Lung (tissue), 12 donors: ENCODE measurements around the gene UTS2R. TPM values are rescaled to one million over a fixed set of nuclear protein-coding genes. Genes with fewer than 3 reads are reported as not detected.

Source experiments
- ATAC-seq: fragments of 200-7000 bp; cut with Tn5 transposase; one replicate; pipeline ENCODE4 v1.9.1; 2020; ENCODE audit warnings: moderate number of reproducible peaks; ENCODE audit not compliant: insufficient read depth, low FRiP score
- DNase-seq, 3 donors: peaks; one replicate each; pipeline ENCODE4 v3.0.0-alpha.2; 2013 to 2017
- H3K27ac ChIP-seq, 2 donors: one replicate each; pipeline ENCODE4 v1.5.1; 2013; ENCODE audit warnings: mild to moderate bottlenecking in 2 of 2, moderate library complexity in 2 of 2, control low read depth in 1 of 2, inconsistent platforms in 1 of 2, low read depth in 1 of 2, low read length in 1 of 2
- H3K27me3 ChIP-seq, 3 donors: one replicate each; pipeline ENCODE4 v1.5.1; 2013; ENCODE audit warnings: low read length in 2 of 3; ENCODE audit not compliant: control insufficient read depth in 3 of 3, insufficient read depth in 3 of 3
- H3K36me3 ChIP-seq, 4 donors: one replicate each; pipeline ENCODE4 v1.5.1; 2013; ENCODE audit warnings: low read length in 4 of 4, mild to moderate bottlenecking in 1 of 4, moderate library complexity in 1 of 4; ENCODE audit not compliant: control insufficient read depth in 4 of 4, insufficient read depth in 4 of 4
- H3K4me1 ChIP-seq, 5 donors: one replicate each; pipeline ENCODE4 v1.5.1; 2013; ENCODE audit warnings: low read length in 5 of 5, mild to moderate bottlenecking in 2 of 5, moderate library complexity in 1 of 5; ENCODE audit not compliant: control insufficient read depth in 5 of 5, insufficient read depth in 5 of 5
- H3K4me3 ChIP-seq: one replicate; pipeline ENCODE4 v1.5.1; 2013; ENCODE audit warnings: mild to moderate bottlenecking, control low read depth, moderate library complexity
- H3K9ac ChIP-seq, 2 donors: one replicate each; pipeline ENCODE4 v1.5.1; 2013; ENCODE audit warnings: low read length in 2 of 2, control low read depth in 1 of 2; ENCODE audit not compliant: insufficient read depth in 1 of 2
- H3K9me3 ChIP-seq, 4 donors: one replicate each; pipeline ENCODE4 v1.5.1; 2013; ENCODE audit warnings: low read length in 3 of 4, mild to moderate bottlenecking in 1 of 4, moderate library complexity in 1 of 4; ENCODE audit not compliant: control insufficient read depth in 4 of 4, insufficient read depth in 3 of 4
- WGBS, 2 donors: extraction: QIAGEN DNeasy Blood & Tissue Kit; methylation state at CpG; one replicate each; pipeline ENCODE4 v1.1.7; 2013; 5-methylcytosine and 5-hydroxymethylcytosine counted together
- polyA plus RNA-seq, 2 donors: library from polyadenylated mRNA; stranded (reverse); fragments of 200-250 nt; gene quantifications; one replicate each; pipeline ENCODE4 v1.2.1, GENCODE V29; 2013
- total RNA-seq, 2 donors: library from RNA; depleted of rRNA in 1 of 2; stranded (reverse); fragments of >200 nt in 1 of 2; gene quantifications; one replicate each; pipeline ENCODE4 v1.2.1, GENCODE V29; 2014 to 2021
- TF ChIP-seq, protein P1 (sequence below): IDR thresholded peaks from 2 replicates; pipeline ENCODE4 v1.5.1; 2012; ENCODE audit warnings: mild to moderate bottlenecking; ENCODE audit errors: control extremely low read depth, extremely low read depth
- donor health status: control.
- donor health status: control.
- donor health status: Bipolar disorder and iron deficiency.
- donor health status: healthy.
- donor health status: DM: yes; HTN: yes; CAD: no.

The UTS2R gene
- total and polyA plus RNA-seq, 4 donors, result 0.17 TPM; not detected in 3

DNA sequence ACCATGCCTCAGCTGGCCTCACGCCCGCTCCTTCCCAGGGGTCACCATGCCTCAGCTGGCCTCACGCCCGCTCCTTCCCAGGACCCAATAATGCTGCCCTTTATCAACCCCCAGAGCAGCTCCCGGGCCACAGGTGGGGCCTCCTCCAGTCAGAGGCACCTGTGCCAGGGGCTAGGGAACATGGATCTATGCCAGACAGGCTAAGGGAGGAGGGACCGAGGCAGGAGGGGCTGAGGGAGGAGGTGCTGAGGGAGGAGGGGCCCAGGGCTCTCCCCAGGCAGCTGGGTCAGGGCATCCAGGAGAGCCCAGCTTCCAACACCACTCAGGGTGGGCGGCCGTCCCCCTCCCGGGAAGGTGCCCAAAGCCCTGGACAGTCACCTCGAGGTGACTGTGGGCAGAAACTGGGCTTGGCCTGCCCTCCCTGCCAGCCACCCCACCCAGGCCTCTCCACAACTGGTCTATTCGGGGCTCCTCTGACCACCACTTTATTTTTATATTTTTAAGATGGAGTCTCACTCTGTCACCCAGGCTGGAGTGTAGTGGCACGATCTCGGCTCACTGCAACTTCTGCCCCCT, 19.4 kb downstream of the UTS2R start:
- ATAC-seq, result no peak
- Histone ChIP-seq H3K9ac (no peak overlapping the region), H3K9me3 (no peaks in the 10 kb centered on the region), H3K36me3 (peaks cover 0 to 23% (median 7%) of the 10 kb centered on the region in 4 donors), H3K27me3 (no peaks in the 10 kb centered on the region), H3K4me3 (no peak overlapping the region), H3K27ac (no peak overlapping the region), H3K4me1 (peaks cover 0 to 14% (median 3%) of the 10 kb centered on the region in 5 donors)
- no peak for DNase-seq
- TF ChIP-seq, protein P1, sequence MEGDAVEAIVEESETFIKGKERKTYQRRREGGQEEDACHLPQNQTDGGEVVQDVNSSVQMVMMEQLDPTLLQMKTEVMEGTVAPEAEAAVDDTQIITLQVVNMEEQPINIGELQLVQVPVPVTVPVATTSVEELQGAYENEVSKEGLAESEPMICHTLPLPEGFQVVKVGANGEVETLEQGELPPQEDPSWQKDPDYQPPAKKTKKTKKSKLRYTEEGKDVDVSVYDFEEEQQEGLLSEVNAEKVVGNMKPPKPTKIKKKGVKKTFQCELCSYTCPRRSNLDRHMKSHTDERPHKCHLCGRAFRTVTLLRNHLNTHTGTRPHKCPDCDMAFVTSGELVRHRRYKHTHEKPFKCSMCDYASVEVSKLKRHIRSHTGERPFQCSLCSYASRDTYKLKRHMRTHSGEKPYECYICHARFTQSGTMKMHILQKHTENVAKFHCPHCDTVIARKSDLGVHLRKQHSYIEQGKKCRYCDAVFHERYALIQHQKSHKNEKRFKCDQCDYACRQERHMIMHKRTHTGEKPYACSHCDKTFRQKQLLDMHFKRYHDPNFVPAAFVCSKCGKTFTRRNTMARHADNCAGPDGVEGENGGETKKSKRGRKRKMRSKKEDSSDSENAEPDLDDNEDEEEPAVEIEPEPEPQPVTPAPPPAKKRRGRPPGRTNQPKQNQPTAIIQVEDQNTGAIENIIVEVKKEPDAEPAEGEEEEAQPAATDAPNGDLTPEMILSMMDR, result no peak
- 91 to 94% methylated on average over 11 to 13 of the region's 13 CpGs for WGBS, 2 donors

DNA sequence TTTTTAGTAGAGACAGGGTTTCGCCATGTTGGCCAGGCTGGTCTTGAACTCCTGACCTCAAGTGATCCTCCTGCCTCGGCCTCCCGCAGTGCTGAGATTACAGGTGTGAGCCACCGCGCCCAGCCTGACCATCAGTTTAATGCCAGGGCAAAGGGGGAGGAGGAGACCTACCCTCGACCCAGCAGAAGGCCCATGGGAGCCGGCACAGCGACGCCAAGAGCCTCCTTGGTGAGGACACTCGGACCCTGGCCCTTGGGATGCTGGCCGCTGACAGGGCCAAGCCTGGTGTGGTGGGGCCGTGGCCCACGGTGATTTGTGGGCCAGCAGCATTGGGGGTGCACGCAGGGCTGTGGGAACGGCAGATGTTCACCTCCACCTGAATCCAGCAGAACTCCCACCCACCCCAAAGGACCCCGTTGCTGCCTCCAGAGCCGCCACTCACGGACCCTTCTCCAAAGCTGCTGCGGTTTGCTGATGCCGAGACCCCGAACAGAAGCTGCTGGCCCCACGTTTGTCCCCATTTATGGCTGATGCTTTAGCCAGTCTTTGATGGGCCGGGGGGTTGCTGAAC, 20.0 kb downstream of the UTS2R start:
- ATAC-seq (no peak), DNase-seq (no peak)
- H3K9me3 ChIP-seq, result no peaks in the 10 kb centered on the region
- no peak overlapping the region for H3K9ac ChIP-seq
- no peak overlapping the region for H3K27ac ChIP-seq
- H3K27me3 ChIP-seq, result no peaks in the 10 kb centered on the region
- WGBS, 2 donors, result 95 to 97% methylated on average over 23 of the region's 23 CpGs
- peaks cover 0 to 11% (median 2%) of the 10 kb centered on the region in 5 donors for H3K4me1 ChIP-seq
- TF ChIP-seq, protein P1, result no peak
- peaks cover 0 to 24% (median 8%) of the 10 kb centered on the region in 4 donors for H3K36me3 ChIP-seq
- H3K4me3 ChIP-seq, result no peak overlapping the region

DNA sequence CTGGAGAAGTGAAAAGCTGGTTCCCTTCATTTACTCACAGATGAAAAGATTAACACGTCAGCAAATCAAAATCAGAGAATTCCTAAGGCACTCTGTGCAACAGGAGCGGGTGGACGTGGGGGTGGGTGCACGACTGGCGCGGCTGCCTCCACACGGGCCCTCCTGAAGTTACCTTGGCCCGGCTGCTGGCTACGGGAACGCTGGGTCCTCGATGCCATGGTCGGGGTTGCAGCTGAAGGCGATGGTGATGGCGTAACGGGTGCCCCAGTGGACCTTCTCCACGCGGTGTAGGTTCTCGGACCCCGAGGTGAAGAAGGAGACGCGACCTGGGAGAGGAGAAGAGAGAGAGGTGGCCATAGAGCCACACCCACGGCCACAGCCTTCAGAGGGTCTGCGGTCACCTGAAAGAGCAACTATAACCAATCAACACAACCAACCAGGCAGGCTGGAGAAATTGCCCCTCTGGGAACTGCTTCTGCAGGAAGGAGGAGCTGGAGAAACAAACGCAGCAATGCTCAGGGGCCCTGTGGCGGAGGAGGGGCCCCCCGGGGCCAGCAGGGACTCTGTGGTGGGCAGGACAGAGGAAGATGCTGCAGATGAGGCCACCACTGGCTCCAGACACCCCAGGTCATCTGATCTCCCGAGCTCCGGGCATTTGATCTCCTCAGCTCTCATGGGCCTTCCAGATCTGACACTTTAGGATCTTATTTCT, 20.8 kb downstream of the UTS2R start:
- 93% methylated on average over 28 of the region's 28 CpGs for WGBS, 2 donors
- peaks cover 0 to 26% (median 8%) of the 10 kb centered on the region in 4 donors for H3K36me3 ChIP-seq
- peaks cover 0 to 3% (median 0%) of the 10 kb centered on the region in 5 donors for H3K4me1 ChIP-seq
- H3K27me3 ChIP-seq, result no peaks in the 10 kb centered on the region
- H3K9ac ChIP-seq, result no peak overlapping the region
- H3K9me3 ChIP-seq, result no peaks in the 10 kb centered on the region
- H3K4me3 ChIP-seq, result no peak overlapping the region
- TF ChIP-seq, protein P1, result no peak
- ATAC-seq, result no peak
- H3K27ac ChIP-seq, result no peak overlapping the region
- no peak for DNase-seq
